CD4-positive, alpha-beta T cell treated with Interleukin-2 at 100 ng/mL for 4 hours (primary cell): ENCODE results near the gene SPPL2B.

Source experiments
- DNase-seq: peaks from one replicate; pipeline ENCODE4 v3.0.0-alpha.2; 2020; ENCODE audit warnings: low spot score

The SPPL2B gene

DNA sequence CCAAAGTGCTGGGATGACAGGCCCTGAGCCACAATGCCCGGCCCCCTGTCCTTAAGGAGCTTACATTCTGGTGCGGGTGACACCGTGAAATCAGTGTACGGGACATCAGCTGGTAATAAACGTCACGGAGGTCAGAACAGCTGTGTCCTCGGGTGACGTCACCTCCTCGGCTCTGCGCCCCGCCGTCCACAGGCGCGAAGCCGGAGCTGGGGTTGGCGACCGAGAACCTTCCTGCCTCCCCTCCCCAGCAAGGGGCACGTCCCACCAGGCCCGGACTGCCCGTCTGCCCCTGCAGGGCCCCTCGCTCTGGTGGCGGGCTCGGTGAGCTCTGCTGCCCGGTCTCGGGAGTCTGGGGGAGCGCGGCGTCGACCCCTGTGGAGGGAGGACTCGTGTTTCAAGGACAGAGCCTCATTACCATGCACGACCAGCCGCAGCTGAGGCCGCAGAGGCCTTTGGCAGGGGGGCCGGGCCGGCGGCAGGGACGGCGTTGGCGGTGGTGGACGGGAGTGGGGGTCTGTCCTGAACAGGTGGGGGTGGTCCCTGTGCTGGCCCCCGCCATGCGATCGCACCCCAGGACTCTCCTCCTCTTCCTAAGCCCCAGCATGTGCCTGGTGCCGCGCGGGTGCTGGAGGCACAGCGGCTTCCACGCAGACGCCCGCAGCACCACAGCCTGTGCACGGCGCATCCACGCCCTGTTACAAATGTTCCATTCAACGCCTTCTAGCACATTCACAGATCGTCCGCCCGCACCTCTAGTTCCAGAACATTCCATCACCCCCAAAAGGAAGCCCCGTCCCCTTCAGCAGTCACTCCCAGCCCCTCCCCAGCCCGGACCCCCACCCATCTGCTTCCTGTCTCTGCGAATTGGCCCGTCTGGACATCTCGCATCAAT lies 25.9 kb upstream of the SPPL2B start:
- no peak for DNase-seq

DNA sequence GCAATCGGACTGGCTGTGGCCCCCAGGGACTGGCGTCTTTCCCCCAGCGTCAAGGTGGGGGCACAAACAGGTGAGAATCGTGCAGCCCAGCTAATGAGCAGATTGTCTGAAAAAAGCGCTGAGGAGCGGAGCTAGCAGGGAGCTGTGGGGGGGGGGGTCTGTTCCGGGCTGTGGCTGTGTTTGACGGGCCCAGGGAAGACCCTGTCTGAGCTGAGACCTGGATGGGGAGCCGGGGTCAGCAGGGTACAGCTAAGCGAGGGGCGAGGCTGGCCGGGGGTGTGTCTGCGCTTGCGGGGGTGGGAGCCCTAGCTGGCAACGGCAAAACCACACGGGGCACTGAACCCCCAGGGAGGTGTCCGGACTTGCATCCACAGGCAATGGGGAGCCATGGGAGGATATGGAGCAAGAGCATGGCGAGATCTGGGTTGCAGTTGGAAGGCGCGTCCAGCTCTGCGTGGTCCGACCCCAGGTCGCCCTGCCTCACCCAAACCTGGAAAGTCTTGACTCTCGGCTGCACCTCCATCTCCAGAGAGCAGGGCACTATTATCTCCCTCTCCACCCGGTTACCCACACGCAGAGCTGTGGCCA lies 25.2 kb upstream of the SPPL2B start:
- no peak for DNase-seq

DNA sequence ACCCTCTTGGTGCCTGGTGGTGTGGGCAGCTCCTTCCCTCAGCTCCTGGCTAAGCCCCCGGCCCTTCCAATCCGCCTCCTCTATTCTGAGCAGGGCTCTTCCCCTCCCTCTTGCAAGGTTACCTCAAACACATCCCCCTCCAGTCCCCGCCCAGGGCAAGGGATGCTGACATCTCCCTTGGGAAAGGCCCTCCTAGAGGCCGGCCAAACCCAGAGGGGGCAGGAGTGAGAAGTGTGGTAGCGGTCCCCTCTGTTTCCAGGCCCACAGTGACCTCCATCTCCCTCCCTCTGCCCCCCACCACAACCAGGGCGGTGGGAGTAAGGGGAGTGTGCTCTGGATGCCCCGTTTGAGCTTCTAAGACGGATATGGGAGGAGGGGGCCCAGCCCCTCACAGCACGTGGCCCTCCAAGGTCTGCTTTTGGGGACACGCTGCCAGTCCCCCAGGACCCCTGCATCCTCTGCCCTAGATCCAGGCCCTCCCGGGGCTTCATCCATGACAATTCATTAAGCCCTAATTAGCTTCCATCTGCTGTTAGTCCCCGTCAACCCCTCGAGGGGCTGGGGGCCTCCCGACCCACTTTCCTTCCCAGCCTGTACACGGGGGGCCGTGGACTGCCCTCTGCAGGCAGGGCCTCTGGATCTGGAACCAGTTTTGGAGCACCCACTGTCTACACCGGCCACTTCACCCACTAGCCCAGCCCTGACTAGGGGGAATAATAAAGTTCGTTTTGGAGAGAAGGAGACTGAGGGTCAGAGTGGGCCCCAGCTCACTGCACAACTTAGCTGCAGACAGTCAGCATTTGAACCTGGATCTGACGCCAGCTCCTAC lies 22.8 kb upstream of the SPPL2B start:
- DNase-seq, result no peak

DNA sequence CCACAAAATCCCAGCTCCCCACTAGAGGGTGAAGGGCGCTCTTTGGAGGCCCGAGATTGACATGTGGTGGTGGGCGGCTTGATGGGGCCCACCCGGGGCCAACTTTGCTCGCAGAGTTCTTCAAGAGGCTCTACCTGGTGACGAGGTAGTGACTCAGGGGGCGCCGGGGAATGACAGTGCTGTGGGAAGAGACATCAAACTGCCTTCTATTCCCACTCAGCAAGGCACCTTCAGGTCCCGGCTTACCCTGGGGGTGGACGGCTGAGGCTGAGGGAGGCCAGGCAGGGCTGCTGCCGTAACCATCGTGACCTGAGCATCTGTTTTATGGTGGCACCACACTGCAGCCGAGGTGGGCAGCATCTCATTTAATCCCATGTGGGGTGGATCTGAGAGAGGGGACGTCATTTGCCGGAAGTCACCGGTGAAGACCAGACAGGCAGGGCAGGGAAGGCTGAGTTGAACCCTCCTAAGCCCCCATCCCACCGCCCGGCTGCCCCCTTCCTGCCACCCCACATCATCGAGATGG lies 22.1 kb upstream of the SPPL2B start:
- DNase-seq, result no peak

DNA sequence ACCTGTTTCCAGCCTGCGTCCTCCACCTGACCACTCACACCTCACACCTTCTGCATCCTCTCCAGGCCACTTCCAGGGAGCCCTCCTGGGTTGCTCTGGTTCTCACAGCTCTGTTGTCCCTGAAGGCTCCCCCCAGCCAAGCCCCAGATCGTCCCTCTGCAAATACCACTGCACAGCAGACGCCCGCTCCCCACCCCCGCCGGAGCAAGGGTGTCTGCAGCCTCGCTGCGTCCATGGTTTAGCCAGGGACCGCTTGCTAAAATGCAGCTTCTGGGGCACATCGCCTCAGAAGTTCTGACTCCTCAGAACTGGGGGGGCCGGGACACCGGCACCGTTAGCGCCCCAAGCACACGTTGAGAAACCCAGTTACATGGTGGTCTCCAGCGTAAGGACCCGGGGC lies 21.5 kb upstream of the SPPL2B start:
- no peak for DNase-seq

DNA sequence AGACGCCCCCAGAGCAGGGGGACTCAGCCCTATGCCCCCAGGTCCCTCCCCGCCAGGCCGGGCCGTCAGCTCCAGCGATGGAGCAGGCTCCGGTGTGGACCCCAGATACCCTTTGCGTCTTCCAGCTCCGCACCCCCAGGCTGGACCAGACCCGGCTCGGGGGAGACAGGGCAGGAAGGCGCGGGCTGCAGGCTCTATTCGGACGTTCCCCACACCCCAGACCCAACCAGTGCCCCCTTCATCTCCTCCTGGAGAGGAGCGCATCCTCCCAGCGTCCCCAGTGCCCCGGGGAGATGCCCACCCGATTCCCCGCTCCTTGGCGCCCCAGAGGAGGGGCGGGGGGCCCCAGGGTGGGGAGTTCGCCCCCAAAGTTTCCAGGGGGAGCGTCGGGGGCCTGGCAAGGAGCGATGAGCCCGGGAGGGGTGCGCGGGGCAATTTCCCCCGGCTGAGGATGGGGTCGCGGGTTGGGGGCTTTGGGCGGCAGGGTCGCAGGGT lies 20.9 kb upstream of the SPPL2B start:
- DNase-seq, result no peak

DNA sequence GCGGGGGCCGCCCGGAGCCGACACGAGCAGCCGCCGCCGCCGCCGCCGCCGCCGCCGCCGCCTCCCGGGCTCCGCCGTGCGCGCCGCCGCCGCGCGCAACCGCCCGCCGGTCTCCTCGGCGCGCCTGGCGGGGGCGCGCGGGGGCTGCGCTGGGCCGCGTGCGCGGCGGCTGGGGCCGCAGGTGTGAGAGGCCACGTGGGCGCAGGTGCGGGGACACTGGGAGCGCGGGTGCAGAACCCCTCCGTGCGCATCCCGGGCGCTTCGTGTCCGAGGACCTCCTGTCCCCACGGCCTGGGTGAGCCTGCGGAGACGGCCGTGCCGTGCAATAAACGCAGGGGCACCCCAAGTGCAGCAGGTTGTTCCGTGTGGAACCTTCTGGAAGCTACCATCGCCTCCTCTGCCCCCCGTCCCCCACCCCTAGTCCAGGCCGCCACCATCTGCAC lies 20.3 kb upstream of the SPPL2B start, which contains the start of gene LINGO3:
Gene LINGO3 (minus strand): TSS at position 41 of the 443 bp plus-strand sequence. CDS start 16,378 bp downstream, outside the sequence.
- no peak for DNase-seq

DNA sequence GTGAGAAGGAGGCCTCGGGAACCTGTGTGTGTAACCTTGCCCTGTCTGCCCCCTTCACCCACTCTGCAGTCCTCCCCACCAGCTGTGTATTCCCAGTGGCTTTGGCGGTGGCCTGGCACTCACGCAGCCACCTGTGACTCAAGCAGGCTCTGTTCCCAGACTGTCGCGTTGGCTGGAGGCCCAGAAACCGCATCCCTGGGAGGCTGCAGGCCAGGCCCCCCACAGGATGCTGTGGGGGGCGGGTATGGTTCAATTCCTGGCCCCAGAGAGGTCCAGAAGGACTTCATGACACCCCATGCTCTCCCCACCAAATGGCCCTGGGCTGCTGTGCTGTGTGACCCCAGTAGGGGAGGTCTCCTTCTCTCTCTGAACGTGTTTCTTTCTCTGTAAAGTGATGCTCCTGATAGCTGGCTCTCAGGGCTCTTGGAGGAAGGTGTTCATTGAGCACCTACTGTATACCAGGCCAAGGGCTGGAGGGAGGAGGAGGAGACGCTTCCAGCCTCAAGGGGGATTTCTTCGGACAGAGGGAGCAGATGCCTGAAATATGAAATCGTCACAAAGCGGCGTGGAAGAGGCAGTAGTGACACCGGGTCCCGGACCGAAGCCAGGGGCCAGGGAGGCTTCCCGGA lies 18.6 kb upstream of the SPPL2B start:
- DNase-seq, result no peak

DNA sequence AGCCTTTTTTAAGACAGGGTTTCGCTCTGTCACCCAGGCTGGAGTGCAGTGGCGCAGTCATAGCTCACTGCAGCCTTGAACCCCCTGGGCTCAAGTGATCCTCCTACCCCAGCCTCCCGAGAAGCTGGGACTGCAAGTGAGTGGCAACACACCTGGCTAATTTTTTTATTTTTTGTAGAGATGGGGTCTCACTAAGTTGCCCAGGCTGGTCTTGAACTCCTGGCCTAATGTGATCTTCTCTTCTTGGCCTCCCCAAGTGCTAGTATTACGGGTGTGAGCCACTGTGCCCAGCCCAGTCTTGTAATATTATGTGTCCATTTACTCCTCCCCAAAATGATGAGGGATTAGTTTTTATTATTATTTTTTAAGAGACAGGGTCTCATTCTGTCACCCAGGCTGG lies 17.4 kb upstream of the SPPL2B start:
- no peak for DNase-seq

DNA sequence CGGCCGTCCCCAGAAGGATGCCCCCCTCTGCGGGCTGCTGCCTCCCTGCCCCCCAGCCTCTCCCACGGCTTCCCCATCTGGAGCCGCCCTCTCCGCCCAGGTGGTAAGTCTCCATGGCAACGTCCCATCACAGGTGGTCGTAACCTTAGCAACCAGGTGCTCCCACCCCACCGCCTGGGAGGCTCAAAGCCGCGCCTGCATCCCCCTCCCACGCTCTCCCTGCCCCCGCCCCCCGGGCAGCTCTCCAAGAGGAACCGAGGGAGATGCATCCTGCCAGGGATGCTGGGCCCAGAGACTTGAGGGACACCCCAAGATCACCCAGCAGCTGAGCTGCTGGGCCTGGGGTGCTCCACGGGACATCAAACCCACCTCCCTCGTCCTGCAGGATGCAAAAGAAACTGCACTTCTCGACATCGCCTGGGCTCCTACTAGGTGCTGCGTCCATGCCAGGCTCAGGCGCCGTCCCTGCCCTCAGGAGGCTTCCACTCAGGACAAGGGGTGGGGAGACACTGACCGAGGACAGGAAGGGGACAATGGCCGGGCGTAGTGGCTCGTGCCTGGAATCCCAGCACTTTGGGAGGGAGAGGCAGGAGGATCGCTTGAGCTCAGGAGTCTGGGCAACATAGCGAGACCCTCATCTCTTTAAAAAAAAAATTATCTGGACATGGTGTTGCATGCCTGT lies 15.5 kb upstream of the SPPL2B start:
- DNase-seq, result no peak

DNA sequence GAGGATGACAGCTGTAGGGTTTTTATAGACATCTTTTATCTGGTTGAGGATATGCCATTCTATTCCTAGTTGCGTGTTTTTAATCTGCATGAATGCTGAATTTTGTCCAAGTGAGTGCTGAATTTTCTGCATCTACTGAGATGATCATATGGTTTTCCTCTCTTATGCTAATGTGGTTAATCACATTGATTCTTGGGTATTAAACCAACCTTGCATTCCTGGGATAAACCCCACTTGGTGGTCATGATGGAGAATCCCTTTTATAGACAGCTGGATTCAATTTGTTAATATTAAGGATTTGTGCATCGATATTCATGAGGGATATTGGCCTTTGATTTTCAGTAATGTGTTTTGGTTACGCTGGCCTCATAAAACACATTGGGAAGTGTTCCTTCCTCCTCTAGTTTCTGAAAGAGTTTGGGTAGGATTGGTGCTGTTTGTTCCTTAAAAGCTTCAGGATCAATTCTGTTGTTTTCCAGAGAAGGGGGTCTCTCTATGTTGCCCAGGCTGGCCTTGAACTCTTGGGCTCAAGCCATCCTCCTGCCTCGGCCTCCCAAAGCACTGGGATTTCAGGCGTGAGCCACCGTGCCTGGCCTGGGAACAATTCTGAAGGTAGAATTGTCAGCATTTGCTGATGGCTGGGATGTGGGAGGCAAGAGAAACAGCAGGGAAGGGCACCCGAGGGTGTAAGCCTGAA lies 13.2 kb upstream of the SPPL2B start:
- no peak for DNase-seq

DNA sequence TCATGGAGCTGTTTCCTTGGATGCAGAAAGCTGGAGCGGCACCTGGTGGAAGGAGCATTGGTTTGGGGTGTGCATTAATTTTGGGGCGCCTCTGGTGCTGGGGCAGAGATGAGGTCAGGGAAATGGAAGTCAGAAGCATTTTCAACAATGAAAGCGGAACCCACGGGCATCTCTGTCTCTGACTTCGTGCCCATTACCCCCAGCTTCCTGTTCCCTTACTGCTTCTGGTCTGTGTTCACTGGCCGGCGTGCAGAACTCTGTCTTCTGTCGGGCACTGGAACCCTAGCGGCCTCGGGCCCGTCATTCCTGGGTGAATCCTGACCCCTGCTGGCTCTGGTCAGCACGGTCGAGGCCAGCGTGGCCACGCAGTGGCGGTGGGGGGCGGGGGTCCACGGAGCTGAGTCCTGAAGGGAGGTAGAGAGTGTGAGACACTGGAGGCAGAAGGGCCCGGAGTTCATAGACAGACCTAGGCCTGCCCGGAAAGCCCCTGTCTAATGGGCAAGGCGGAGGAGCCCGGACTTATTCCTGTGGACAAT lies 12.6 kb upstream of the SPPL2B start:
- peak; percentile 14 for DNase-seq

DNA sequence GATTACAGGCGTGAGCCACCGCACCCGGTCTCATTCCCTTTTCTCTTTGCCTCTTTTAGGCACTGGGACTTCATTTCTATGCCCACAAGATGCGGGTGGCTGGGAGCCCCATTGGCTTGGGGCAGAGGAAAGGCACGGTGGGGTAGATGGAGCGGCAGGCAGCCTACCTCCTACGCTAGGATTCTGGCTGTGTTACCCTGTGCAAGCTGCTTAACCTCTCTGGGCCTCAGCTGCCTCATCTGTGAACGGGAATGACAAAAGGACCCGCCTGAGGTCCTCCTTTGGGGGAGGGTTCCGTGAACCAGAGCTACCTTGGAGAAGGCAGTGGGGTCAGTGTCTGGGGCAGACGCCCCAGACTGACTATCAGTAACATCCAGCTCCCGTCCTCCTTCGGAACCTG lies 11.2 kb upstream of the SPPL2B start:
- DNase-seq, result no peak

DNA sequence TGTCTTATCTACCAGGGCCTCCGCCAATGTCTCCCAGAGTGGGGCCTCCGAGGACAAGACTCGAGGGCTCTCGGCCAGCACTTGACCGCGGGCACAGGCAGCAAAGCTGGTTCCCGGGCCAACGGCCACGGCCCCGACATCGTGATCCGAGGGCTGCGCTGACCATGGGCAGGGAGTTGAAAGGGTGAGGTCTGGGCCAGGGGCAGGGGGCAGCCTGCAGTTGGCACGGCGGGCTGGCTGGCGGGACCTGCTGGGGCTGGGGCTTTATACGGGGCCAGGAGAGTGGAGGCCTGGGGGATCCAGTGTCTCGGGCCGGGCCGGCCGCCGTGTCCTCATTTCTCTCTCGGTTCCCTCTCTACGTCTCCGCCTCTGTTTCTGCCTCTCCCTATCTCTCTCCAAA lies 10.7 kb upstream of the SPPL2B start:
- no peak for DNase-seq

DNA sequence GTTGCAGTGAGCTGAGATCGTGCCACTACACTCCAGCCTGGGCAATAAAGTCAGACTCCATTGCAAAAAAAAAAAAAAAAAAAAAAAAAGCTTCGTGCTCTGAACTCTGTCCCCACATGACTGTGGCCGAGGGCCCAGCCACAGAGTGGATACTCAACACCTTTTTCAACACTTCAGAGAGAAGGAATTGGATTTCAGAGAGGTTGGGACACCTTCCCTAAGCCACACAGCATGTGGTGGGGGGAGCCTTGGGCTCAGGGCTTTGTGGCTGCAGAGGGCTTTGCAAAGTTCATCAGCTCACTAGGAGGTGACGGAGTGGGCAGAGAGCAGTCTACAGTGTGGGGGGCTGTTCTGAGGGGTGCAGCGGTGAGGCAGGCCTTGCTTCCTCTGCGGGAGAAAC lies 9.6 kb upstream of the SPPL2B start:
- DNase-seq, result no peak

DNA sequence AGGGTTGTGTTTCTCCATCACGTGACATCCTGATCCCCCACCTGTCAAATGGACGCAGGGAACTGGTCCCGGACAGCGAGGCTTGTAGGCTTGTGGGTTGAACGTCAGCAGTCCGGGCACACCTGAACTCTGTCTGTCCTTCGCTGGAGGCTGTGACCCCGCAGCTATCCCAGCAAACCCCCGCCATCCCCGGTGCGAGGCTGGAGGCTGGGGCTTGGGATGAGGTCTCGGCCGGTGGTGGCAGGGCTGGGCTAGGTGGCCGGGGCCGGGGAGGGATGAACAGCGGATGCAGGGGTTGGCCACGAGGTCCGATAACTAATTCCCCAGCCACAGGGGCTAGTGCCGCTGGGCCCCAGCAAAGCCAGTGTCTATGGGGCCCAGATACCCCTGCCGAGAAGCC lies 8.9 kb upstream of the SPPL2B start:
- DNase-seq, result no peak

DNA sequence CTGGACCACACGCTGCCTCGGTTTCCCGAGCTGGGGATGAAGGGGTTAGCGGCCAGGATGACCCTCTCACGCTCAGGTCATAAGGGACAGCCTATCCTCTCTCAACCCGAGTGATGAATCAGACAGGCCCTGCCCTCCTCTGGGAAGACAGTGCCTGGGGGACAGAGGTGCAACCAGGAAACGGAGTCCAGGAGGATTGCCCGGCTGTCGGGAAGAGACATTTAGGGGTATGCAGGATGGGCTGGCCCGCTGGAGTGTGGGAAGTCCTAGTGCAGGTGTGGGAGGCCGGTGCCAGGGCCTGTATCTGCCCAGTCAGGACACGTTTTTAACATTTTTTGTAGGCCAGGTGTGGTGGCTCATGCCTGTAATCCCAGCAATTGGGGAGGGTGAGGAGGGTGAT lies 8.4 kb upstream of the SPPL2B start:
- no peak for DNase-seq

DNA sequence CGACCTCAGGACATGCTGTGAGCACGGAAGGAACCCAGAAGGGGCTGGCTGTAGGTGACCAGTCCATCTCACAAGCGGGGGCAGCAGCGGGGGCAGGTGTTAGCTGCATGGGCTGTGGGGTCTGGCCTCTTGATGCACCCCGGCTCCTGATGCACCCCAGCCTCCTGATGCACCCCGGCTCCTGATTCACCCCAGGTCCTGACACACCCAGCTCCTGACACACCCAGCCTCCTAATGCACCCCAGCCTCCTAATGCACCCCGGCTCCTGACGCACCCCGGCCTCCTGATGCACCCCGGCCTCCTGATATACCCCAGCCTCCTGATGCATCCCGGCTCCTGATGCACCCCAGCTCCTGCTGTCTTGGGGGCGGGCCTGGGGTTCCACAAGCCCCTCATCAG lies 7.5 kb upstream of the SPPL2B start:
- no peak for DNase-seq

DNA sequence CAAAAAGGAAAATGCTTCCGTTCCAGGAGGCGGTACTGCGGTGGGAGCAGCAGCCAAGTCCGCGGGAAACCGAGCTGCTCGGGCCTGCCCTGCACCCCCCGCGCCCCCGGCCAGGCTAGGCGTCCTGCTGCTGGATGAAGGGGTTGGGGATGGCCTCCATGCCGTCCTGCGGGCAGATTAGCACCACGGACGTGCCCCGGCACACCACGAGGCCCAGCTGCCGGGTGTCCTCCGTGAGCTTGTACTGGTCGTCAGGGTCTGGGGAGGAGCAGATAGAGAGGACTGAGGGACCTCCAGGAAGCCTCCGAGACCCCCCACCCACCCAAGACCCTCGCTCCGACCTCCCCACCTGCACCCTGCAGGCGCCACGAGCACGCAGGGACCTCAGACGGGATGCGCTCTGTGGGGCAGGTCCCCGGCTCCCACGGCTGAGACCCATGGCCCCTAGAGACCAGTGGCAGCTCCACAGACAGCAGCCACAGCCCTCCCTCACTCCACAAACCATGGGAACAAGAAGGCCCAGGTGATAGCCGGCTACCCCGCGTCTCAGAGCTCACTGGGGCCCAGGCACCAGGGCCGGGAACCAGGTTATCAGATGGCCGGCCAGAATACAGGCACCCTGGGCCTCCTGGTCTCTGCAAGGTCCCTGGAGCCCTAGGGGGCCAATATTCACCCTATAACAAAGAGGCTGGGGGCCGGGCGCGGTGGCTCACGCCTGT lies 6.8 kb upstream of the SPPL2B start:
- DNase-seq, result no peak

DNA sequence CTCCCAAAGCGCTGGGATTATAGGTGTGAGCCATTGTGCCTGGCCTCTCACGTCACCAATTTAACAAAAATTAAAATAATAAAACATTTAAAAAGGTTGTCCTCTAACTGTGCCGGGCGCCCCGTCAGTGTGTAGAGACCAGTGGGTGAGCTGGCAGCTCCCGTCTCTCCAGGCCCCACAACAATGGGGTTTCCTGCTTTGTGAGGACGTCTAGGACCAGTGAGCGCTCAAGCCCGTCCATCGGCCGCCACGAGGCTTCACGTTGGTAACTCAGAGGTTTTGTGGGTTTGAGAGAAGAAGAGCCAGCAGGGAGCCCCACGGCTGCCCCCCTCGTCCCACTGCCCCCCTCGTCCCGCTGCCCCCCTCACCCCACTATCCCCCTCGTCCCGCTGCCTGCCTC lies 4.8 kb upstream of the SPPL2B start:
- DNase-seq, result no peak
